SK-N-SH treated with all-trans-retinoic acid at 6 μM for 48 hours (cell line): ENCODE data around the gene CENPP.
A peak's percentile ranks its signal among the peaks of the same experiment; 100 is the strongest.

Experiments used
- ATAC-seq: fragments of 200-7000 bp; cut with Tn5 transposase; 3 replicates; pipeline ENCODE4 v1.9.1; 2020; ENCODE audit warnings: mild to moderate bottlenecking, moderate library complexity
- ARNTL ChIP-seq: fragments of 450-650 bp; formaldehyde crosslinking; IDR thresholded peaks from 2 replicates; pipeline ENCODE4 v1.5.0; 2020; ENCODE audit warnings: low read depth, mild to moderate bottlenecking, moderate library complexity, borderline replicate concordance
- BACH2 ChIP-seq: fragments of 250-450 bp; sonication (Bioruptor Pico); IDR thresholded peaks from 2 replicates; pipeline ENCODE4 v1.9.0; 2021; ENCODE audit warnings: mild to moderate bottlenecking, borderline replicate concordance
- CSDC2 ChIP-seq: fragments of 250-450 bp; sonication (Bioruptor Pico); IDR thresholded peaks from 2 replicates; pipeline ENCODE4 v1.5.0; 2020; ENCODE audit warnings: mild to moderate bottlenecking, moderate library complexity
- GLIS3 ChIP-seq: fragments of 250-450 bp; sonication (Bioruptor Pico); IDR thresholded peaks from 2 replicates; pipeline ENCODE4 v1.5.0; 2020; ENCODE audit warnings: mild to moderate bottlenecking, moderate library complexity
- ISL1 ChIP-seq: fragments of 250-450 bp; sonication (Bioruptor Pico); IDR thresholded peaks from 2 replicates; pipeline ENCODE4 v2.1.2; 2022; ENCODE audit warnings: mild to moderate bottlenecking, moderate library complexity
- OSR1 ChIP-seq: fragments of 250-450 bp; sonication (Bioruptor Pico); IDR thresholded peaks from 2 replicates; pipeline ENCODE4 v1.8.0; 2022; ENCODE audit warnings: moderate library complexity, mild to moderate bottlenecking, inconsistent platforms
- RARB ChIP-seq: fragments of 250-450 bp; sonication (Bioruptor Pico); IDR thresholded peaks from 2 replicates; pipeline ENCODE4 v1.8.0; 2021; ENCODE audit warnings: mild to moderate bottlenecking, moderate library complexity
- SNAI2 ChIP-seq: fragments of 250-450 bp; sonication (Bioruptor Pico); IDR thresholded peaks from 2 replicates; pipeline ENCODE4 v1.5.0; 2020; ENCODE audit warnings: mild to moderate bottlenecking, moderate library complexity
- TCF4 ChIP-seq: fragments of 250-450 bp; sonication (Bioruptor Pico); IDR thresholded peaks from 2 replicates; pipeline ENCODE4 v1.8.0; 2021; ENCODE audit warnings: mild to moderate bottlenecking, moderate library complexity, borderline replicate concordance
- TOX ChIP-seq: fragments of 250-450 bp; sonication (Bioruptor Pico); IDR thresholded peaks from 2 replicates; pipeline ENCODE4 v1.8.0; 2021; ENCODE audit warnings: mild to moderate bottlenecking, moderate library complexity, borderline replicate concordance
- ZC3H10 ChIP-seq: fragments of 250-450 bp; sonication (Bioruptor Pico); IDR thresholded peaks from 2 replicates; pipeline ENCODE4 v1.5.1; 2021; ENCODE audit warnings: mild to moderate bottlenecking, moderate library complexity
- ZFP3 ChIP-seq: fragments of 250-450 bp; sonication (Bioruptor Pico); IDR thresholded peaks from 2 replicates; pipeline ENCODE4 v1.5.0; 2020; ENCODE audit warnings: mild to moderate bottlenecking, moderate library complexity
- ZFP30 ChIP-seq: fragments of 450-650 bp; formaldehyde crosslinking; IDR thresholded peaks from 2 replicates; pipeline ENCODE4 v1.5.0; 2022; ENCODE audit warnings: mild to moderate bottlenecking, moderate library complexity
- ZNF565 ChIP-seq: fragments of 450-650 bp; formaldehyde crosslinking; conservative IDR thresholded peaks from 2 replicates; pipeline ENCODE4 v1.5.0; 2020; ENCODE audit warnings: low read depth, mild to moderate bottlenecking, moderate library complexity
- ZNF70 ChIP-seq: fragments of 450-650 bp; formaldehyde crosslinking; IDR thresholded peaks from 2 replicates; pipeline ENCODE4 v1.5.0; 2020; ENCODE audit warnings: mild to moderate bottlenecking, moderate library complexity
- TF ChIP-seq, protein P1 (sequence below): fragments of 250-450 bp; sonication (Bioruptor Pico); IDR thresholded peaks from 2 replicates; pipeline ENCODE4 v1.5.0; 2020; ENCODE audit warnings: mild to moderate bottlenecking, moderate library complexity
- TF ChIP-seq, protein P2 (sequence below): fragments of 250-450 bp; sonication (Bioruptor Pico); IDR thresholded peaks from 2 replicates; pipeline ENCODE4 v1.8.0; 2021; ENCODE audit warnings: low read depth, mild to moderate bottlenecking, moderate library complexity, borderline replicate concordance
- TF ChIP-seq, protein P3 (sequence below): fragments of 250-450 bp; sonication (Bioruptor Pico); IDR thresholded peaks from 2 replicates; pipeline ENCODE4 v1.8.0; 2020; ENCODE audit warnings: mild to moderate bottlenecking, moderate library complexity, borderline replicate concordance
- TF ChIP-seq, protein P4 (sequence below): fragments of 250-450 bp; sonication (Bioruptor Pico); IDR thresholded peaks from 2 replicates; pipeline ENCODE4 v1.5.1; 2020; ENCODE audit warnings: low read depth, mild to moderate bottlenecking, moderate library complexity

Gene CENPP

DNA sequence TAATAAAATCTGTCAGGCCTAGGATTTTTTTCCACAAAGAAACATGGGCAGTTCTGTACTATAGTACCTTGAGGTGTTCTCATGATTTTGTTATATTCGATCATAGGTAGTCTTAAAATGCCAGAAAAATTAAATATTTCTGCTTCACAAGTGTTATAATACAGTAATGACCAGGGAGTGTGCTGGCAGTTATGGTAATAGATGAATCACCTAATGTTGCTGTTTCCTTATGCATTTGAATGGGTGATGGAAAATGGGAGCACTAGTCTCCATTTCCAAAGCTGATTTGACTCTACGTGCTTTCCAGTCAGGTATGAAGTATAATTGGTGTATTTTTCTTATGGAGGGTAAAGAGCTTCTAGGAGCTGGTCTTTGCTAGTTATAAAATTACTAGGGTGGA, 54.9 kb downstream of the CENPP start:
- TF ChIP-seq TOX (CRISPR knock-in tag) (no peak), GLIS3 (no peak), ZFP3 (CRISPR knock-in tag) (no peak), ARNTL (CRISPR knock-in tag) (no peak)
- TF ChIP-seq, protein P1, sequence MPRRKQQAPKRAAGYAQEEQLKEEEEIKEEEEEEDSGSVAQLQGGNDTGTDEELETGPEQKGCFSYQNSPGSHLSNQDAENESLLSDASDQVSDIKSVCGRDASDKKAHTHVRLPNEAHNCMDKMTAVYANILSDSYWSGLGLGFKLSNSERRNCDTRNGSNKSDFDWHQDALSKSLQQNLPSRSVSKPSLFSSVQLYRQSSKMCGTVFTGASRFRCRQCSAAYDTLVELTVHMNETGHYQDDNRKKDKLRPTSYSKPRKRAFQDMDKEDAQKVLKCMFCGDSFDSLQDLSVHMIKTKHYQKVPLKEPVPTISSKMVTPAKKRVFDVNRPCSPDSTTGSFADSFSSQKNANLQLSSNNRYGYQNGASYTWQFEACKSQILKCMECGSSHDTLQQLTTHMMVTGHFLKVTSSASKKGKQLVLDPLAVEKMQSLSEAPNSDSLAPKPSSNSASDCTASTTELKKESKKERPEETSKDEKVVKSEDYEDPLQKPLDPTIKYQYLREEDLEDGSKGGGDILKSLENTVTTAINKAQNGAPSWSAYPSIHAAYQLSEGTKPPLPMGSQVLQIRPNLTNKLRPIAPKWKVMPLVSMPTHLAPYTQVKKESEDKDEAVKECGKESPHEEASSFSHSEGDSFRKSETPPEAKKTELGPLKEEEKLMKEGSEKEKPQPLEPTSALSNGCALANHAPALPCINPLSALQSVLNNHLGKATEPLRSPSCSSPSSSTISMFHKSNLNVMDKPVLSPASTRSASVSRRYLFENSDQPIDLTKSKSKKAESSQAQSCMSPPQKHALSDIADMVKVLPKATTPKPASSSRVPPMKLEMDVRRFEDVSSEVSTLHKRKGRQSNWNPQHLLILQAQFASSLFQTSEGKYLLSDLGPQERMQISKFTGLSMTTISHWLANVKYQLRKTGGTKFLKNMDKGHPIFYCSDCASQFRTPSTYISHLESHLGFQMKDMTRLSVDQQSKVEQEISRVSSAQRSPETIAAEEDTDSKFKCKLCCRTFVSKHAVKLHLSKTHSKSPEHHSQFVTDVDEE (CRISPR knock-in tag): no peak
- ATAC-seq: no peak

DNA sequence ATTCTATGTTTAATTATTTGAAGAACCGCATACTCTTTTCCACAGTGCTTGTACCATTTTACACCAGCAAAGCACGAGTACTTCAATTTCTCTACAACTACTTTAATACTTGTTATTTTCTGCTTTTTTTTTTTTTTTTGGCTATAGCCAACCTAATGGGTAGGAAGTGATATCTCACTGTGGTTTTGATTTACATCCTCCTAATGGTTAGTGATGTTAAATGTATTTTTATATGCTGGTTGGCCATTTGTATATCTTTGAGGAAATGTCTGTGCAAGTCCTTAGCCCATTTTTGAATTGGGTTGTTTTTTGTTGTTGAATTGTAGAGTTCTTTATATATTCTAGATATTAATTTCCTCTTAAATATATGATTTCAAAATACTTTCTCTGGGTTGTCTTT, 56.0 kb downstream of the CENPP start:
- TF ChIP-seq ISL1 (CRISPR knock-in tag): no peak
- TF ChIP-seq ARNTL (CRISPR knock-in tag): no peak
- TF ChIP-seq, protein P2, sequence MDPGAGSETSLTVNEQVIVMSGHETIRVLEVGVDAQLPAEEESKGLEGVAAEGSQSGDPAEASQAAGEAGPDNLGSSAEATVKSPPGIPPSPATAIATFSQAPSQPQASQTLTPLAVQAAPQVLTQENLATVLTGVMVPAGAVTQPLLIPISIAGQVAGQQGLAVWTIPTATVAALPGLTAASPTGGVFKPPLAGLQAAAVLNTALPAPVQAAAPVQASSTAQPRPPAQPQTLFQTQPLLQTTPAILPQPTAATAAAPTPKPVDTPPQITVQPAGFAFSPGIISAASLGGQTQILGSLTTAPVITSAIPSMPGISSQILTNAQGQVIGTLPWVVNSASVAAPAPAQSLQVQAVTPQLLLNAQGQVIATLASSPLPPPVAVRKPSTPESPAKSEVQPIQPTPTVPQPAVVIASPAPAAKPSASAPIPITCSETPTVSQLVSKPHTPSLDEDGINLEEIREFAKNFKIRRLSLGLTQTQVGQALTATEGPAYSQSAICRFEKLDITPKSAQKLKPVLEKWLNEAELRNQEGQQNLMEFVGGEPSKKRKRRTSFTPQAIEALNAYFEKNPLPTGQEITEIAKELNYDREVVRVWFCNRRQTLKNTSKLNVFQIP (CRISPR knock-in tag): no peak
- TF ChIP-seq ZFP30 (CRISPR knock-in tag): no peak
- TF ChIP-seq ZFP3 (CRISPR knock-in tag): no peak
- TF ChIP-seq SNAI2 (CRISPR knock-in tag): no peak
- no peak for TF ChIP-seq ZNF70
- no peak for ATAC-seq

DNA sequence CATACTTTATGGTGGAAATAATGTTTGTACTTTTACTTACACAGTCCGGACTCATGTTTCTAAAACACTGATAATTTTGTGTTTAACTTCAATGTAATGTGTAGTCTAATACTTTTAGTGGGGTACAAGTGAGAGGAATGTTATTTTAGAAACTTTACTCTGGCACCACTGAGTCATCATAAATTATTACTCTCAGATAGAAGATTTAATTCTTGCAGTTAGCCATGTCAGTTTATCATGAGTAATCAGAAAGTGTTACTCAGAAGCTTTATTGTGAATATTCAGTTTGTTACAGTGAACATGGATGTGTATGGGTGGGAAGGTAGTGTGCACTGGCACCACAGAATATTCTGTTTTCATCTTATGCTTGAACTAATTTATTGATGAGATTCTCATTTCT, 58.6 kb downstream of the CENPP start:
- TF ChIP-seq BACH2 (CRISPR knock-in tag): no peak
- TF ChIP-seq ZFP30 (CRISPR knock-in tag): no peak
- TF ChIP-seq, protein P2 (CRISPR knock-in tag): peak; percentile 38; the same call in 1 of the 2 replicates
- TF ChIP-seq, protein P3, sequence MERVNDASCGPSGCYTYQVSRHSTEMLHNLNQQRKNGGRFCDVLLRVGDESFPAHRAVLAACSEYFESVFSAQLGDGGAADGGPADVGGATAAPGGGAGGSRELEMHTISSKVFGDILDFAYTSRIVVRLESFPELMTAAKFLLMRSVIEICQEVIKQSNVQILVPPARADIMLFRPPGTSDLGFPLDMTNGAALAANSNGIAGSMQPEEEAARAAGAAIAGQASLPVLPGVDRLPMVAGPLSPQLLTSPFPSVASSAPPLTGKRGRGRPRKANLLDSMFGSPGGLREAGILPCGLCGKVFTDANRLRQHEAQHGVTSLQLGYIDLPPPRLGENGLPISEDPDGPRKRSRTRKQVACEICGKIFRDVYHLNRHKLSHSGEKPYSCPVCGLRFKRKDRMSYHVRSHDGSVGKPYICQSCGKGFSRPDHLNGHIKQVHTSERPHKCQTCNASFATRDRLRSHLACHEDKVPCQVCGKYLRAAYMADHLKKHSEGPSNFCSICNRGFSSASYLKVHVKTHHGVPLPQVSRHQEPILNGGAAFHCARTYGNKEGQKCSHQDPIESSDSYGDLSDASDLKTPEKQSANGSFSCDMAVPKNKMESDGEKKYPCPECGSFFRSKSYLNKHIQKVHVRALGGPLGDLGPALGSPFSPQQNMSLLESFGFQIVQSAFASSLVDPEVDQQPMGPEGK (CRISPR knock-in tag): no peak
- no peak for TF ChIP-seq ZNF565 (CRISPR knock-in tag)
- no peak for TF ChIP-seq CSDC2 (CRISPR knock-in tag)
- peak; percentile 68 for TF ChIP-seq ISL1 (CRISPR knock-in tag)
- no peak for TF ChIP-seq TCF4 (CRISPR knock-in tag)
- TF ChIP-seq ARNTL (CRISPR knock-in tag): no peak
- no peak for TF ChIP-seq OSR1 (CRISPR knock-in tag)
- no peak for TF ChIP-seq SNAI2 (CRISPR knock-in tag)
- no peak for TF ChIP-seq RARB (CRISPR knock-in tag)
- no peak for TF ChIP-seq TOX (CRISPR knock-in tag)
- peak; percentile 69 for ATAC-seq

DNA sequence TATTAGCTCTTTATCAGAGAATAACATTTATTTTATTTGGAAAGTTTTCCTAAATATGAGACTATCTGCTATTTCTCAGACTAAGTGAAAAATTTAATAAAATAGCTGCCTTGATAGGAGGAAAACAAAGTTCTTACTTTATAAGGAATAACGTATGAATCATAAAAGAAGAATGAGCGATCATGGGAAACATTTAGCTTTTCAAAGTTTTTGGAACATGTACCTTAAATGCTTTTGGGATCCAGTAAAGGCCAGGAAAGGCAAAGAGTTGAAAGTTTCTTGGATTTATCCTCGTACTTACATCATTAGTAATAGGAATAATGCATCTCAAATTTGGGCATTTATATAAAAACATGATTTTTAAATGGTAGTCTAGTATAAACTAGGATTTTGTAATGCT, 59.2 kb downstream of the CENPP start:
- TF ChIP-seq CSDC2 (CRISPR knock-in tag): no peak
- peak; percentile 29 for TF ChIP-seq ISL1 (CRISPR knock-in tag)
- TF ChIP-seq, all 23 proteins: peak for 1
- peak; percentile 53; the same call in 2 of the 3 replicates for ATAC-seq

DNA sequence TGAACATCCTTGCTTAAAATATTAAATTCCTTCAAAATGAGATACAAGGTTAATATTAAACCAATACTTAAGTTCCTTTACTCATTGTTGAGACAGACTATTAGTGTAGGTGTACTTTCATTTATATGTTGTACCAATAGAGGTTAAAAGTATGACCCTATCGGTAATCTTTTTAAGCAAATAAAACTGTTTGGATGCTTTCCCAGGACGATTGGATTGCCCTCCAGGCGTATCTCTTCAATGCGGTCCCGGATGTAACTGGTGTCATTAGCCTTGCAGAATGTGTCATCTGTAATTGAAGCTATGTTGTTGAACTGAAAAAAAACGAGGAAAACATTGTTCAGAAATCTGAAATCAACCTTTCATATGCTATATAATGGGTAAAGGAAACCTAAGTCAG, 59.7 kb downstream of the CENPP start:
- peak; percentile 16; the same call in 1 of the 3 replicates for ATAC-seq
- TF ChIP-seq ISL1 (CRISPR knock-in tag): no peak
- TF ChIP-seq RARB (CRISPR knock-in tag): no peak
- TF ChIP-seq, protein P4, sequence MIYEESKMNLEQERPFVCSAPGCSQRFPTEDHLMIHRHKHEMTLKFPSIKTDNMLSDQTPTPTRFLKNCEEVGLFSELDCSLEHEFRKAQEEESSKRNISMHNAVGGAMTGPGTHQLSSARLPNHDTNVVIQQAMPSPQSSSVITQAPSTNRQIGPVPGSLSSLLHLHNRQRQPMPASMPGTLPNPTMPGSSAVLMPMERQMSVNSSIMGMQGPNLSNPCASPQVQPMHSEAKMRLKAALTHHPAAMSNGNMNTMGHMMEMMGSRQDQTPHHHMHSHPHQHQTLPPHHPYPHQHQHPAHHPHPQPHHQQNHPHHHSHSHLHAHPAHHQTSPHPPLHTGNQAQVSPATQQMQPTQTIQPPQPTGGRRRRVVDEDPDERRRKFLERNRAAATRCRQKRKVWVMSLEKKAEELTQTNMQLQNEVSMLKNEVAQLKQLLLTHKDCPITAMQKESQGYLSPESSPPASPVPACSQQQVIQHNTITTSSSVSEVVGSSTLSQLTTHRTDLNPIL (CRISPR knock-in tag): no peak
- TF ChIP-seq ZNF565 (CRISPR knock-in tag): no peak
- no peak for TF ChIP-seq SNAI2 (CRISPR knock-in tag)
- no peak for TF ChIP-seq CSDC2 (CRISPR knock-in tag)
- no peak for TF ChIP-seq ZC3H10 (CRISPR knock-in tag)
- TF ChIP-seq, protein P2 (CRISPR knock-in tag): no peak
- no peak for TF ChIP-seq GLIS3
